ENCODE results near the gene IFI6.

DNA sequence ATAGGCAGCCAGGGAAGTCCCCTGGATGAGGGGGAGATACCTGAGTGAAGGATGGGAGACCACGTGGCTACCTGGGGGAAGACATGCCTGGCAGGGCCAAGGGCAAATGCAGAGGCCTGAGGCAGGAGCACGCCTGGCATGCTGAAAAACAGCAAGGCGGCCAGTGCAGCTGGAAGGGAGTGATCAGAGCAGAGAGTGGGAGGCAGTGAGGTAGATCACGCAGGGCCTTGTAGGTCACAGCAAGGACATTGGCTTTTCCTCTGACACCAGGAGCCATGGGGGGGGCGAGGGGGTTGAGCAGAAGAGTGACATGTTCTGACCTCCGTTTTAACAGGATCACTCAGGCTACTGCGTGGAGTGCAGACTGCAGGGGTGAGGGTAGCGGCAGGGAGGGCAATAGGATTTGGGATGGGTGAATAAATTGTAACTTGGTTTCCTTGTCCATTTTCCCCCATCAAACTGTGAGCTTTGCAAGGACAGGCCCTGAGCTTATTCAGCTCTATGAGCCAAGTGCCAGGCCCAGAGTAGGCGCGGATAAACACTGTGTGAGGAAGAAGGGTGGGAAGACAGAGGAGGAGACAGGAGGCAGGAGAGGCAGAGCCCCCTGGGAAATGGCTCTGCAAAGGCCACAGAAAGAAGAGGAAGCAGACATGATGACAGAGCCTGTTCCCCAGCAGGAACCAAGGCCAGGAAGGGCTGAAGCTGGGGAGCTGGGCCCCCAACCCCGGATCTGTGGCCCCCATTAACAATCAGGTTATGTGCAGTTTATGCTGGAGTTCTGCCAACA is 16.6 kb downstream of the IFI6 start:
- TF ChIP-seq, protein P1, sequence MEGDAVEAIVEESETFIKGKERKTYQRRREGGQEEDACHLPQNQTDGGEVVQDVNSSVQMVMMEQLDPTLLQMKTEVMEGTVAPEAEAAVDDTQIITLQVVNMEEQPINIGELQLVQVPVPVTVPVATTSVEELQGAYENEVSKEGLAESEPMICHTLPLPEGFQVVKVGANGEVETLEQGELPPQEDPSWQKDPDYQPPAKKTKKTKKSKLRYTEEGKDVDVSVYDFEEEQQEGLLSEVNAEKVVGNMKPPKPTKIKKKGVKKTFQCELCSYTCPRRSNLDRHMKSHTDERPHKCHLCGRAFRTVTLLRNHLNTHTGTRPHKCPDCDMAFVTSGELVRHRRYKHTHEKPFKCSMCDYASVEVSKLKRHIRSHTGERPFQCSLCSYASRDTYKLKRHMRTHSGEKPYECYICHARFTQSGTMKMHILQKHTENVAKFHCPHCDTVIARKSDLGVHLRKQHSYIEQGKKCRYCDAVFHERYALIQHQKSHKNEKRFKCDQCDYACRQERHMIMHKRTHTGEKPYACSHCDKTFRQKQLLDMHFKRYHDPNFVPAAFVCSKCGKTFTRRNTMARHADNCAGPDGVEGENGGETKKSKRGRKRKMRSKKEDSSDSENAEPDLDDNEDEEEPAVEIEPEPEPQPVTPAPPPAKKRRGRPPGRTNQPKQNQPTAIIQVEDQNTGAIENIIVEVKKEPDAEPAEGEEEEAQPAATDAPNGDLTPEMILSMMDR (conservative IDR thresholded peaks at IDR 0.05) = no peak
- no peak for TF ChIP-seq EZH2 (IDR thresholded peaks at IDR 0.05; ENCODE audit: low read depth)

Data from PC-9 (cell line).